ENCODE measurements around the gene DDR2. TPM values are rescaled to one million over a fixed set of nuclear protein-coding genes. Genes with fewer than 3 reads are reported as not detected.

DDR2 gene
- total and polyA plus RNA-seq, 12 donors = 5.1 to 32.0 (median 20.8) TPM

- H3K4me1 ChIP-seq = peaks cover 0 to 30% (median 9%) of the 10 kb centered on the region in 9 donors
- ATAC-seq = no peak
These were observed 3.2 kb downstream of the DDR2 start for GRCh38 chr1:162635418-162635817.

DNA sequence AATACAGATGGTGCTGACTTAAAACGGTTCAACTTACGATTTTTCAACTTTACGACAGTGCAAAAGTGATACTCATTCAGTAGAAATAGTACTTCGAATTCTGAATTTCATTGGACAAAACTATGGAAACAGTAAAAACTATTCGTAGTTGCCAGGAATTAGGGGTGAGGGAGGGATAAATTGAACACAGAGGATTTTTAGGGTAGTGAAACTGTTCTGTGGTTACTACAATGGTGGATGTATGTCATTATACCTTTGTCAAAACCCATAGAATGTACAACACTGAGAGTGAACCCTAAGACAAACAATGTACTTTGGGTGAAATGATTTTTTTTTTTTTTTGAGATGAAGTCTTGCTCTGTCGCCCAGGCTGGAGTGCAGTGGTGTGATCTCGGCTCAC is 7.5 kb downstream of the DDR2 start:
- WGBS, 2 donors = 93 to 95% methylated on average over 7 of the region's 7 CpGs
- Histone ChIP-seq H3K4me3 (no peak overlapping the region), H3K4me1 (peaks cover 0 to 20% (median 7%) of the 10 kb centered on the region in 9 donors), H3K36me3 (peaks cover 0 to 9% (median 0%) of the 10 kb centered on the region in 9 donors), H3K27me3 (no peaks in the 10 kb centered on the region), H3K27ac (no peak overlapping the region), H3K9me3 (no peaks in the 10 kb centered on the region)
- intact Hi-C loops (cut with DNase I) = loop anchor here in 3 of 10 donors (5.0 to 10.0 kb wide), 4 partner anchors 38 to 115 kb away; no protein-coding TSS in a partner anchor
- TF ChIP-seq, protein P1, sequence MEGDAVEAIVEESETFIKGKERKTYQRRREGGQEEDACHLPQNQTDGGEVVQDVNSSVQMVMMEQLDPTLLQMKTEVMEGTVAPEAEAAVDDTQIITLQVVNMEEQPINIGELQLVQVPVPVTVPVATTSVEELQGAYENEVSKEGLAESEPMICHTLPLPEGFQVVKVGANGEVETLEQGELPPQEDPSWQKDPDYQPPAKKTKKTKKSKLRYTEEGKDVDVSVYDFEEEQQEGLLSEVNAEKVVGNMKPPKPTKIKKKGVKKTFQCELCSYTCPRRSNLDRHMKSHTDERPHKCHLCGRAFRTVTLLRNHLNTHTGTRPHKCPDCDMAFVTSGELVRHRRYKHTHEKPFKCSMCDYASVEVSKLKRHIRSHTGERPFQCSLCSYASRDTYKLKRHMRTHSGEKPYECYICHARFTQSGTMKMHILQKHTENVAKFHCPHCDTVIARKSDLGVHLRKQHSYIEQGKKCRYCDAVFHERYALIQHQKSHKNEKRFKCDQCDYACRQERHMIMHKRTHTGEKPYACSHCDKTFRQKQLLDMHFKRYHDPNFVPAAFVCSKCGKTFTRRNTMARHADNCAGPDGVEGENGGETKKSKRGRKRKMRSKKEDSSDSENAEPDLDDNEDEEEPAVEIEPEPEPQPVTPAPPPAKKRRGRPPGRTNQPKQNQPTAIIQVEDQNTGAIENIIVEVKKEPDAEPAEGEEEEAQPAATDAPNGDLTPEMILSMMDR (IDR thresholded peaks at IDR 0.05) = no peak
- no peak for DNase-seq
- no peak for ATAC-seq

More at GRCh38 chr1:162635418-162635817, 3.2 kb downstream of the DDR2 start:
- intact Hi-C loops (cut with DNase I) = loop anchor here in 3 of 10 donors (5.0 to 10.0 kb wide), 3 partner anchors 59 to 119 kb away; no protein-coding TSS in a partner anchor
- DNase-seq = no peak
- 67 to 70% methylated on average over 4 of the region's 4 CpGs for WGBS, 2 donors
- Histone ChIP-seq H3K27me3 (no peaks in the 10 kb centered on the region), H3K9me3 (no peaks in the 10 kb centered on the region), H3K4me3 (peak overlapping the region in 2 of 10 donors; percentile 2 to 63), H3K36me3 (no peaks in the 10 kb centered on the region), H3K27ac (peak overlapping the region in 1 of 10 donors; percentile 8)
- TF ChIP-seq, protein P1 (IDR thresholded peaks at IDR 0.05) = no peak

- H3K4me1 ChIP-seq = peaks cover 0 to 7% (median 0%) of the 10 kb centered on the region in 9 donors
- 39 to 59% methylated on average over 2 of the region's 2 CpGs for WGBS, 2 donors
These were observed 8.8 kb downstream of the DDR2 start for GRCh38 chr1:162641114-162641513.

GRCh38 chr1:162644986-162645314 is 12.7 kb downstream of the DDR2 start:
- ATAC-seq = no peak
- peaks cover 0 to 9% (median 0%) of the 10 kb centered on the region in 9 donors for H3K36me3 ChIP-seq
- TF ChIP-seq, protein P1 (IDR thresholded peaks at IDR 0.05) = no peak
- H3K4me3 ChIP-seq = no peak overlapping the region
- WGBS, 2 donors = 96 to 97% methylated on average over 3 of the region's 3 CpGs
- no peak overlapping the region for H3K27ac ChIP-seq
- peaks cover 0 to 10% (median 0%) of the 10 kb centered on the region in 9 donors for H3K4me1 ChIP-seq
- H3K27me3 ChIP-seq = no peaks in the 10 kb centered on the region
- H3K9me3 ChIP-seq = no peaks in the 10 kb centered on the region
- no peak for DNase-seq
- intact Hi-C loops (cut with DNase I) = loop anchor here in 1 of 10 donors (5.0 kb wide), 1 partner anchor 32 kb away; no protein-coding TSS in a partner anchor

More at GRCh38 chr1:162641114-162641513, 8.8 kb downstream of the DDR2 start:
- H3K36me3 ChIP-seq = peaks cover 0 to 9% (median 0%) of the 10 kb centered on the region in 9 donors
- TF ChIP-seq, protein P1 (IDR thresholded peaks at IDR 0.05) = no peak
- ATAC-seq (no peak), DNase-seq (no peak)
- H3K9me3 ChIP-seq = no peaks in the 10 kb centered on the region
- no peak overlapping the region for H3K27ac ChIP-seq
- H3K4me3 ChIP-seq = no peak overlapping the region
- H3K27me3 ChIP-seq = no peaks in the 10 kb centered on the region
- intact Hi-C loops (cut with DNase I) = loop anchor here in 1 of 10 donors (5.0 kb wide), 1 partner anchor 36 kb away; no protein-coding TSS in a partner anchor
